ENCODE results near the gene NRP1. TPM values are rescaled to one million over a fixed set of nuclear protein-coding genes. Genes with fewer than 3 reads are reported as not detected.

NRP1 gene
- total and polyA plus RNA-seq, 2 of the 8 experiments (the other 6 are each of a cell fraction or from before 2014, with no cell fraction given): 1.2 to 2.1 TPM

- TF ChIP-seq CHD7 (IDR thresholded peaks at IDR 0.05; ENCODE audit: insufficient replicate concordance, low read length) (no peak), KDM5A (IDR thresholded peaks at IDR 0.05; ENCODE audit: low read length) (no peak), E2F6 (IDR thresholded peaks at IDR 0.05) (no peak), ATF2 (IDR thresholded peaks at IDR 0.05; ENCODE audit: low read length) (no peak)
These were observed 182.3 kb downstream of the NRP1 start (continued) for GRCh38 chr10:33152146-33152545.
